HEK293 (cell line): ENCODE data around the gene BLMH.

Experiments used
- CTCF ChIA-PET: fragments of 350-600 bp; formaldehyde crosslinking; extraction: SDS; loops from one replicate; lab custom pipeline; 2021; ENCODE audit warnings: antibody characterized with exemption; lab: Yijun Ruan, JAX
- POLR2A ChIA-PET: fragments of 300-600 bp; formaldehyde crosslinking; extraction: SDS; loops from one replicate; lab custom pipeline; 2020; ENCODE audit warnings: antibody characterized with exemption, inconsistent platforms; lab: Yijun Ruan, JAX
- H3K27ac ChIP-seq: fragments of 200-500 bp; sonication (Bioruptor generic); 2 replicates; pipeline ENCODE4 v1.5.1; 2014; ENCODE audit warnings: low read depth, low read length, control low read depth, inconsistent platforms; ENCODE audit errors: extremely low read depth
- H3K36me3 ChIP-seq, 2 experiments: fragments of 200-500 bp in 1 of 2; sonication (Bioruptor generic) in 1 of 2; 1 replicate in 1 of 2; 2 replicates in 1 of 2; pipeline ENCODE4 v1.5.1; 2014 to 2017; ENCODE audit warnings: inconsistent platforms in 2 of 2, low read length in 2 of 2; ENCODE audit not compliant: control insufficient read depth in 2 of 2, insufficient read depth in 1 of 2
- H3K4me1 ChIP-seq: fragments of 200-500 bp; sonication (Bioruptor generic); 2 replicates; pipeline ENCODE4 v1.5.1; 2014; ENCODE audit warnings: mild to moderate bottlenecking, low read length, inconsistent platforms; ENCODE audit not compliant: control insufficient read depth, insufficient read depth
- H3K4me3 ChIP-seq: 2 replicates; pipeline ENCODE4 v1.5.1; 2011; ENCODE audit warnings: low read depth, mild to moderate bottlenecking, control low read depth, low read length, moderate library complexity
- H3K9me3 ChIP-seq: fragments of 200-500 bp; sonication (Bioruptor generic); 2 replicates; pipeline ENCODE4 v1.5.1; 2014; ENCODE audit warnings: low read depth, low read length, inconsistent platforms; ENCODE audit not compliant: control insufficient read depth, insufficient read depth
- KLF7 ChIP-seq: fragments of 450-650 bp; formaldehyde crosslinking; IDR thresholded peaks from 2 replicates; pipeline ENCODE4 v1.5.1; 2016; ENCODE audit warnings: missing biosample characterization, missing genetic modification characterization, borderline replicate concordance
- SCRT2 ChIP-seq: fragments of 450-650 bp; formaldehyde crosslinking; IDR thresholded peaks from 2 replicates; pipeline ENCODE4 v1.5.1; 2016; ENCODE audit warnings: missing biosample characterization, missing genetic modification characterization
- ZBTB48 ChIP-seq: fragments of 450-650 bp; formaldehyde crosslinking; IDR thresholded peaks from 2 replicates; pipeline ENCODE4 v1.5.1; 2016; ENCODE audit warnings: missing biosample characterization, missing genetic modification characterization
- ZBTB7A ChIP-seq: fragments of 450-650 bp; formaldehyde crosslinking; IDR thresholded peaks from 2 replicates; pipeline ENCODE4 v1.5.1; 2016; ENCODE audit warnings: low read depth, missing biosample characterization, missing genetic modification characterization
- ZBTB8A ChIP-seq: fragments of 450-650 bp; formaldehyde crosslinking; IDR thresholded peaks from 2 replicates; pipeline ENCODE4 v1.5.1; 2016; ENCODE audit warnings: missing biosample characterization, missing genetic modification characterization
- ZNF292 ChIP-seq: fragments of 450-650 bp; formaldehyde crosslinking; IDR thresholded peaks from 2 replicates; pipeline ENCODE4 v1.5.1; 2016; ENCODE audit warnings: low read depth, missing biosample characterization, missing genetic modification characterization, borderline replicate concordance
- ZNF311 ChIP-seq: fragments of 450-650 bp; formaldehyde crosslinking; IDR thresholded peaks from 2 replicates; pipeline ENCODE4 v1.5.1; 2017; ENCODE audit warnings: missing biosample characterization, missing genetic modification characterization, borderline replicate concordance
- ZNF473 ChIP-seq: fragments of 450-650 bp; formaldehyde crosslinking; IDR thresholded peaks from 2 replicates; pipeline ENCODE4 v1.5.1; 2017; ENCODE audit warnings: missing biosample characterization, missing genetic modification characterization
- ZNF558 ChIP-seq: fragments of 450-650 bp; formaldehyde crosslinking; IDR thresholded peaks from 2 replicates; pipeline ENCODE4 v1.5.1; 2016; ENCODE audit warnings: missing biosample characterization, missing genetic modification characterization
- ZNF600 ChIP-seq: fragments of 450-650 bp; formaldehyde crosslinking; IDR thresholded peaks from 2 replicates; pipeline ENCODE4 v1.5.1; 2016; ENCODE audit warnings: missing biosample characterization, missing genetic modification characterization
- ZNF610 ChIP-seq: fragments of 450-650 bp; formaldehyde crosslinking; IDR thresholded peaks from 2 replicates; pipeline ENCODE4 v1.5.1; 2016; ENCODE audit warnings: missing biosample characterization, missing genetic modification characterization, borderline replicate concordance
- ZNF670 ChIP-seq: fragments of 450-650 bp; formaldehyde crosslinking; IDR thresholded peaks from 2 replicates; pipeline ENCODE4 v1.5.1; 2016; ENCODE audit warnings: missing biosample characterization, missing genetic modification characterization, low read depth
- TF ChIP-seq, protein P1 (sequence below): fragments of 450-650 bp; formaldehyde crosslinking; IDR thresholded peaks from 2 replicates; pipeline ENCODE4 v1.5.1; 2017; ENCODE audit warnings: missing biosample characterization, missing genetic modification characterization
- TF ChIP-seq, protein P2 (sequence below): fragments of 450-650 bp; formaldehyde crosslinking; IDR thresholded peaks from 2 replicates; pipeline ENCODE4 v1.5.1; 2016; ENCODE audit warnings: missing biosample characterization, missing genetic modification characterization
- TF ChIP-seq, protein P3 (sequence below): fragments of 450-650 bp; formaldehyde crosslinking; optimal IDR thresholded peaks from 2 replicates; pipeline ENCODE3; 2016; ENCODE audit warnings: missing biosample characterization, mild to moderate bottlenecking, missing genetic modification characterization
- TF ChIP-seq, protein P4 (sequence below): fragments of 450-650 bp; formaldehyde crosslinking; IDR thresholded peaks from 2 replicates; pipeline ENCODE4 v1.5.1; 2016; ENCODE audit warnings: missing biosample characterization, missing genetic modification characterization

Gene BLMH

DNA sequence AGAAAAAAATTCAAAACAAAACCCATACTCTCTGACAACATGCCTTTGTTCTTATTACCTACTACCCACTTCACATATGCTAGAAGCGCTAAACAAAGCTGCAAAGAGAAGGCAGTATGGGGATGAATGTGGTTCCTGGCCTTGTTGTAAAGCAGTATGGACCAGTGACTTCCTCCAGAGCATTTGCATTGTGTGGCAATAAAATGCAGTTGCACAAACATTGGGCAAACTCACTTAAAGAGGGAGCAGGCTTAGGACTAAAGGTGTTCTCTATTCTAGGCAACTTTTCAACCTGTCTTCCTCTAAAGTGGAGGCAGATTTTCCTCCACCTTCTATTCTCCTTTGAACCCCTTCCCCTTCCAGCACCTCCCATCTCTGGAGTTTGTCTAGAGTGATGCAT is 25.0 kb upstream of the BLMH start (continued):
- TF ChIP-seq ZBTB7A (tag by site-specific recombination): no peak
- no peak for TF ChIP-seq ZBTB8A (tag by site-specific recombination)
- no peak for TF ChIP-seq ZNF473 (tag by site-specific recombination)
- TF ChIP-seq ZNF670 (tag by site-specific recombination): no peak
- no peak for TF ChIP-seq ZBTB48
- no peak for TF ChIP-seq KLF7 (tag by site-specific recombination)
- TF ChIP-seq ZNF292 (tag by site-specific recombination): no peak
- TF ChIP-seq, all 188 proteins: peak for 0

DNA sequence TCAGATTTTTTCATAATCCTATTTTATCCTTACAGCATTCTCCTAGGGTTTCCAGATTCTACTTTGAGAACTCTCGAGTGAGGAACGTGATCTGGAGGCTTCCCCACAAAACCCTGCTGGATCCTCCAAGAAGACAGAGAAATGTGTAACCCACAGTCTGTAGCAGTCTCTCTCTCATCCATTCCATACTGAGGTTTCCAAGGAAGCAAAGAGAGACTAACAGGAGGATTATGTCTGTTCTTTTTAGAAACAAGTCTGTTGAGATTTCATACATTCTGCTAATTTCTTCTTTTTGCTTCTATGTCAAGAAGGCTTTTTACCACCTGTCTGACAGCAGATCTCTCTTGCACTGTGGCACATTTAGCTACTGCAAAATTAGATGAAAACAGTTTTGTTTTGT is 23.4 kb upstream of the BLMH start:
- H3K27ac ChIP-seq: no peak overlapping the region
- TF ChIP-seq, protein P1, sequence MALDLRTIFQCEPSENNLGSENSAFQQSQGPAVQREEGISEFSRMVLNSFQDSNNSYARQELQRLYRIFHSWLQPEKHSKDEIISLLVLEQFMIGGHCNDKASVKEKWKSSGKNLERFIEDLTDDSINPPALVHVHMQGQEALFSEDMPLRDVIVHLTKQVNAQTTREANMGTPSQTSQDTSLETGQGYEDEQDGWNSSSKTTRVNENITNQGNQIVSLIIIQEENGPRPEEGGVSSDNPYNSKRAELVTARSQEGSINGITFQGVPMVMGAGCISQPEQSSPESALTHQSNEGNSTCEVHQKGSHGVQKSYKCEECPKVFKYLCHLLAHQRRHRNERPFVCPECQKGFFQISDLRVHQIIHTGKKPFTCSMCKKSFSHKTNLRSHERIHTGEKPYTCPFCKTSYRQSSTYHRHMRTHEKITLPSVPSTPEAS (tag by site-specific recombination): no peak
- TF ChIP-seq, protein P2, sequence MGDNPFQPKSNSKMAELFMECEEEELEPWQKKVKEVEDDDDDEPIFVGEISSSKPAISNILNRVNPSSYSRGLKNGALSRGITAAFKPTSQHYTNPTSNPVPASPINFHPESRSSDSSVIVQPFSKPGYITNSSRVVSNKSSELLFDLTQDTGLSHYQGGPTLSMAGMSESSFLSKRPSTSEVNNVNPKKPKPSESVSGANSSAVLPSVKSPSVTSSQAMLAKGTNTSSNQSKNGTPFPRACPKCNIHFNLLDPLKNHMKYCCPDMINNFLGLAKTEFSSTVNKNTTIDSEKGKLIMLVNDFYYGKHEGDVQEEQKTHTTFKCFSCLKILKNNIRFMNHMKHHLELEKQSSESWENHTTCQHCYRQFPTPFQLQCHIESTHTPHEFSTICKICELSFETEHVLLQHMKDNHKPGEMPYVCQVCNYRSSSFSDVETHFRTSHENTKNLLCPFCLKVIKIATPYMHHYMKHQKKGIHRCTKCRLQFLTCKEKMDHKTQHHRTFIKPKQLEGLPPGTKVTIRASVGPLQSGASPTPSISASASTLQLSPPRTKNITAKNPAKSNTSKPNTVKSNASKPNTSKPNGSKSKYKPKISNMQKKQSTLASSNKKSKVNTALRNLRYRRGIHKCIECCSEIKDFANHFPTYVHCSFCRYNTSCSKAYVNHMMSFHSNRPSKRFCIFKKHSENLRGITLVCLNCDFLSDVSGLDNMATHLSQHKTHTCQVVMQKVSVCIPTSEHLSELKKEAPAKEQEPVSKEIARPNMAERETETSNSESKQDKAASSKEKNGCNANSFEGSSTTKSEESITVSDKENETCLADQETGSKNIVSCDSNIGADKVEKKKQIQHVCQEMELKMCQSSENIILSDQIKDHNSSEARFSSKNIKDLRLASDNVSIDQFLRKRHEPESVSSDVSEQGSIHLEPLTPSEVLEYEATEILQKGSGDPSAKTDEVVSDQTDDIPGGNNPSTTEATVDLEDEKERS: no peak
- TF ChIP-seq SCRT2 (tag by site-specific recombination): no peak
- no peaks in the 10 kb centered on the region for H3K9me3 ChIP-seq
- no peaks in the 10 kb centered on the region for H3K4me1 ChIP-seq
- no peaks in the 10 kb centered on the region for H3K36me3 ChIP-seq
- ChIA-PET POLR2A (no interaction called here), CTCF (interaction anchor here (2.1 to 2.4 kb wide), 2 partner anchors 22 to 211 kb away, joined by 7 to 9 read pairs; no protein-coding TSS in a partner anchor)
- no peak overlapping the region for H3K4me3 ChIP-seq

DNA sequence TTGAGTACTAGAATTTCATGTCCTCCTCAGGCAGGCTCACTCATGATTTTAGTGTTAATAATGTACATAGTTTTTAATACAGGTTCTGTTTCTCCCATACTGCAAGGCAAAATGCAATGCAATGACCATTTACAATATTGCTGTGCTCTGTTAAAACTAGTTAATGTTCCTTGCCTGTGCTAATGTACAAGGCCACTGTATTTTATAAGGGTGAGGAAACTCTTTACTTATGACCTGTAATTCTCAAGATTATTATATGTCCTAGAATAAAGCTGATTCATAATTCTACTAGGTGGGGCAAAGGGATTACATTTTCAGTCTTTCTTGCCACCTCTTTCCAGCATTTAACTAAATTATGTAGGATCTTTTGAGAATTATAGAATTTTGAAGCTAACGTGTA is 22.7 kb upstream of the BLMH start:
- TF ChIP-seq ZNF292 (tag by site-specific recombination) (no peak), ZNF610 (tag by site-specific recombination) (no peak), ZNF558 (tag by site-specific recombination) (no peak), ZNF600 (no peak), ZNF311 (tag by site-specific recombination) (no peak)
- TF ChIP-seq, protein P3, sequence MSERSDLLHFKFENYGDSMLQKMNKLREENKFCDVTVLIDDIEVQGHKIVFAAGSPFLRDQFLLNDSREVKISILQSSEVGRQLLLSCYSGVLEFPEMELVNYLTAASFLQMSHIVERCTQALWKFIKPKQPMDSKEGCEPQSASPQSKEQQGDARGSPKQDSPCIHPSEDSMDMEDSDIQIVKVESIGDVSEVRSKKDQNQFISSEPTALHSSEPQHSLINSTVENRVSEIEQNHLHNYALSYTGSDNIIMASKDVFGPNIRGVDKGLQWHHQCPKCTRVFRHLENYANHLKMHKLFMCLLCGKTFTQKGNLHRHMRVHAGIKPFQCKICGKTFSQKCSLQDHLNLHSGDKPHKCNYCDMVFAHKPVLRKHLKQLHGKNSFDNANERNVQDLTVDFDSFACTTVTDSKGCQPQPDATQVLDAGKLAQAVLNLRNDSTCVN (tag by site-specific recombination): no peak
- TF ChIP-seq, protein P4, sequence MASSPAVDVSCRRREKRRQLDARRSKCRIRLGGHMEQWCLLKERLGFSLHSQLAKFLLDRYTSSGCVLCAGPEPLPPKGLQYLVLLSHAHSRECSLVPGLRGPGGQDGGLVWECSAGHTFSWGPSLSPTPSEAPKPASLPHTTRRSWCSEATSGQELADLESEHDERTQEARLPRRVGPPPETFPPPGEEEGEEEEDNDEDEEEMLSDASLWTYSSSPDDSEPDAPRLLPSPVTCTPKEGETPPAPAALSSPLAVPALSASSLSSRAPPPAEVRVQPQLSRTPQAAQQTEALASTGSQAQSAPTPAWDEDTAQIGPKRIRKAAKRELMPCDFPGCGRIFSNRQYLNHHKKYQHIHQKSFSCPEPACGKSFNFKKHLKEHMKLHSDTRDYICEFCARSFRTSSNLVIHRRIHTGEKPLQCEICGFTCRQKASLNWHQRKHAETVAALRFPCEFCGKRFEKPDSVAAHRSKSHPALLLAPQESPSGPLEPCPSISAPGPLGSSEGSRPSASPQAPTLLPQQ (tag by site-specific recombination): no peak
- H3K27ac ChIP-seq: no peak overlapping the region
- CTCF ChIA-PET: interaction anchor here (2.1 to 2.4 kb wide), 2 partner anchors 22 to 210 kb away, joined by 7 to 9 read pairs; no protein-coding TSS in a partner anchor
- H3K4me1 ChIP-seq: no peaks in the 10 kb centered on the region
- H3K9me3 ChIP-seq: no peaks in the 10 kb centered on the region
- H3K4me3 ChIP-seq: no peak overlapping the region
- no peaks in the 10 kb centered on the region for H3K36me3 ChIP-seq
- POLR2A ChIA-PET: no interaction called here
